Measurements from ENCODE around the gene ATP2B1. TPM values are rescaled to one million over a fixed set of nuclear protein-coding genes. Genes with fewer than 3 reads are reported as not detected.

The ATP2B1 gene
- total and polyA plus RNA-seq, 2 of the 13 experiments (the other 11 are each of a cell fraction or from before 2014, with no cell fraction given), result 12.1 to 60.2 TPM

GRCh38 chr12:89663577-89664357 lies 44.9 kb downstream of the ATP2B1 start:
- no peaks in the 10 kb centered on the region for H3K27me3 ChIP-seq (ENCODE audit: control insufficient read depth in 1 of 2, insufficient read depth in 2 of 2, low read length in 2 of 2)
- H3K36me3 ChIP-seq (replicated peaks in 1 of 2; ENCODE audit: control insufficient read depth in 1 of 2, insufficient read depth in 2 of 2, low read length in 2 of 2), result no peaks in the 10 kb centered on the region
- ChIA-PET POLR2A (no interaction called here), CTCF (ENCODE audit: low intra/inter-chr PET ratio, low total read pairs) (no interaction called here)
- WGBS (ENCODE audit: low lambda C conversion rate), result 88% methylated on average over 4 of the region's 4 CpGs
- intact Hi-C loops (cut with micrococcal nuclease; ENCODE audit: unreplicated experiment) (no loop called here), in situ Hi-C loops (cut with HindIII; ENCODE audit: extremely low pct_ligation_motif_present, low pct_unique_long_range_greater_than_20kb) (no loop called here)
- H3K27ac ChIP-seq (ENCODE audit: extremely low read length, insufficient read depth, low read length), result peak overlapping the region; percentile 2
- TF ChIP-seq ZNF256 (CRISPR knock-in tag; conservative IDR thresholded peaks at IDR 0.05) (no peak), WIZ (CRISPR knock-in tag; IDR thresholded peaks at IDR 0.05) (no peak), GPBP1L1 (CRISPR knock-in tag; IDR thresholded peaks at IDR 0.05) (no peak), KDM2A (CRISPR knock-in tag; IDR thresholded peaks at IDR 0.05; ENCODE audit: borderline replicate concordance, low read depth) (no peak), HOXA3 (CRISPR knock-in tag; IDR thresholded peaks at IDR 0.05) (no peak), ZNF614 (CRISPR knock-in tag; IDR thresholded peaks at IDR 0.05; ENCODE audit: borderline replicate concordance) (no peak), FIP1L1 (IDR thresholded peaks at IDR 0.05; ENCODE audit: borderline replicate concordance, insufficient read depth, low read depth, low read length) (no peak)
- no peaks in the 10 kb centered on the region for H3K9me3 ChIP-seq (ENCODE audit: low read length)
- no peak overlapping the region for H3K4me2 ChIP-seq (ENCODE audit: low read depth, low read length)
- ATAC-seq (no peak), FAIRE-seq (no peak), DNase-seq (ENCODE audit: low spot score) (no peak)
- peaks cover 28% of the 10 kb centered on the region for H3K4me1 ChIP-seq (ENCODE audit: insufficient read depth, low read length)
- H2AFZ ChIP-seq (ENCODE audit: low read length), result no peak overlapping the region
- BruUV-seq (replicated peaks), result no TSS peak
- H3K4me3 ChIP-seq (replicated peaks in 1 of 3; ENCODE audit: insufficient read depth in 1 of 3, low read depth in 2 of 3, low read length in 3 of 3), result no peak overlapping the region
- H3K9ac ChIP-seq (ENCODE audit: insufficient read depth, low read depth, low read length), result no peak overlapping the region
- peaks cover 3% of the 10 kb centered on the region for H4K20me1 ChIP-seq (ENCODE audit: insufficient read depth, low read length)
- peaks cover 66% of the 10 kb centered on the region for H3K79me2 ChIP-seq (ENCODE audit: insufficient read depth, low read length)
